NCI-H146 (cell line): ENCODE results near the gene LYPD6B.

Experiments
- DNase-seq: peaks from one replicate; lab custom pipeline; 2025; lab: John Stamatoyannopoulos, UW

LYPD6B gene

DNA sequence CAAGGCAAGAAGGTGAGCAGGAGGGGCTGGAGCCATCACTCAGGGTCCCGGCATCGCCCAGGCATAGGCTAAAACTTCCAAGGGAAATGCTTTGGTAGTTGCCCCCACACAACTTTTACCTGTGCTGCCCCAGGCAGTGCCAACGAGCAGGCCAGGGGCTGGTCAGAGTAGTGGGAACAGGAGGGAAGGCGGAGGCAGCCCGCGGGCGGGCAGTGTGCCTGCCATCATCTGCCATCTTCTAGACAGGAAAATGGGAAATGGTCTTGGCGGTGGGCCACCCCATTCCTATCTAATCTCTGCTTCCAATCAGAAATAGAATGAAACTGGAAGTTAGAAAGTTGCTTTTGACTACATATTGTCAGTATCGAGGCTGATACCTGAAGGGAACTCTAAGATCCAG, 26.0 kb upstream of the LYPD6B start:
- no peak for DNase-seq

- DNase-seq: no peak
Measured at GRCh38 chr2:149015501-149015900, 23.0 kb upstream of the LYPD6B start.

DNA sequence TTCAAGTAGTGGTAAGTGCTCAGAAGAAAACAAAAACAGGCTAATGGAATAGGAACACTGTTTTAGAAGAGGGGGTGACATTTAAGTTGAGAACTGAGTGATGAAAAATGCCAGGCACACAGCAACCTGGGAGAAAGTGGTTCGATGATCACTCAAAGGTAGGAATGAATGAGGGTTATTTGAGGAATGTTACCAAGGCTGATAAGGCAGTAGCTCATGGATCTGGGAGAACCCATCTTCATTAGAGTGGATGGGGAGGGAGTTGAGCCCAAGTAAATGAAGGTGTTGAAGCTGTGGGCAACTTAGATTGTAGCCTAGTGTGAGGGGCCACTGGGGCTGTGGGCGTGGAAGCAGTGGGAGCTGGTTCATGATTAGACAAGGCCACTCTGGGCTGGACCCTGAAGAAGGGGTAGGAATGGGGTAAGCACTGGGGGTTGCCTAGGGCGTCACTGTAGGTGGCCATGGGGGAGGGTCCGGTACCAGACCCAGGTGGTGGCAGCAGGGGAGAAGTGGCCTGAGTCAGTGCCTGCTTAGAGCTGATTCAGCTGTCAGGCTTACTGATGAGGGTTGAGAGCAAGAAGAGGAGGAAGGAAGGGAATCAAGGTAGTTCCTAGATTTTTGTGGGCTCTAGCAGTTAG, 22.5 kb upstream of the LYPD6B start:
- DNase-seq: no peak

- peak; percentile 62 for DNase-seq
Measured at GRCh38 chr2:149017116-149017985, 21.1 kb upstream of the LYPD6B start.

- DNase-seq: no peak
Measured at GRCh38 chr2:149018981-149019380, 19.5 kb upstream of the LYPD6B start.

DNA sequence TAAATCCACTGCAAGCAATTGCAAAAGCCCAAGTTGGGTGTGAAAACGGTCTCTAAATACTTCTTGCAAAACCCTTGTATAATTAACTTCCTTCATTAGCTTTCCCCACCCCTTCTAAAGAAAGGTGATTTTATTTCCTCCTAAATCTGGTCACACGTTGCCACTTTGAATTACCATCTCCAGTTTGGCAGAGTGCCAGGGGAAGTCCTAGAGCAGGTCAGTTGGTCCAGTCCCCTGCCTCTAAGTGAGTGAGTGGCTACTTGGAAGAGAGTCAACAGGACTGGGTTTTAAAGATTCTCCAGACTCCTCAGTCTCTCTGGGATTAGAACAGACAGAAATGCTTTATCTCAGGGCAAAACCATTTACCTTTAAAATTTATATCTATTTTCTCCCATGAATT, 18.7 kb upstream of the LYPD6B start:
- DNase-seq: no peak

GRCh38 chr2:149020432-149020851, 18.1 kb upstream of the LYPD6B start:
- no peak for DNase-seq

- DNase-seq: no peak
Measured at GRCh38 chr2:149021271-149021719, 17.2 kb upstream of the LYPD6B start.

GRCh38 chr2:149021761-149022160, 16.7 kb upstream of the LYPD6B start:
- no peak for DNase-seq

GRCh38 chr2:149023091-149023490, 15.4 kb upstream of the LYPD6B start:
- DNase-seq: no peak

GRCh38 chr2:149027590-149028250, 10.8 kb upstream of the LYPD6B start:
- no peak for DNase-seq

DNA sequence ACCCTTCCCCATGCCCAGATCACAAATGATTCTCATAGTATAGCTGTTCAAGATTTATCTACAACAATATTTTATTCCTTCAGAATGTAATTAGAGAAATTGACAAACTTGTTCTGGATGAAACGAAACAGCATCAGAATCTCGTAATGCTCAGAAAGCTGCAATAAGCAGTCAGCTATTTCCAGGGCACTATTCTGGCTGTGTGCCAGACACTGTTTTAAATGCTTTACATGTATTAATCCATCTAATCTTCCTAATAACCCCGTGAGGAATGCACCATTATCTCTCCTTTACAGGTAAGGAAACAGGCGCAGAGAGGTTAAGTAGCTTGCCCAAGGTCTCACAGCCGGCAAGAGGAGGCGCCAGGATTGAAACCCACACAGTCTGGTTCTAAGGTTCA, 10.1 kb upstream of the LYPD6B start:
- DNase-seq: no peak

GRCh38 chr2:149028891-149029290, 9.6 kb upstream of the LYPD6B start:
- no peak for DNase-seq

DNA sequence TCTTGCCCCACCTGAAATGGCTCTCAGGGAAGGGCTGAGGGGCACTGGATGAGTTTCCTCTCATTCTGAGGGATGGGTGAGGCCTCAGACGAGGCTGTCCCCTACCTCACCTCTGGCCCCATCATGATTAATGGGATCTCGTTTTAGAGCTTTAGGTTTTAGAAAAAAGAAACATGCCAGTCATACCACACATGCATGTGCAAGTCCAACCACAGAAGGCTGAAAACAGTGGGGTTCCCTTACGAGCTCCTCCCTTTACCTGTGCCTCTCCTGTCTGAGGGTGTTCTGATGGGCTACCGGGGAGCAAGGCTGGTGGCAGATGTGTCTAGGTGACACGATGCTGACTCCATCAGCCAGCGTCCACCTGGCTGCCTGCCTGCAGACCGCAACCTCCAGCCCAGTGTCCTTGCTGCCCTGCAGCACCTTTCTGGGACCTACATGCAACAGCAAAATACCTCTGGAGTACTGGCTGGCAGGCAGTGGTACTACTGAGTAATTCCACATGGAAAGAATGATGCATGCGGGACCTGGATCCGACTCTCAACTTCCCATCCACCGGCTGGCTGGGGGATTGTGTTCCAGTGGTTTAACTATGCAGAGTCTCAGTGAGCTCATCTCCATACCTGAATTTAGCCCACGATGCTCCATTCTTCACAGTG, 9.1 kb upstream of the LYPD6B start:
- DNase-seq: no peak

DNA sequence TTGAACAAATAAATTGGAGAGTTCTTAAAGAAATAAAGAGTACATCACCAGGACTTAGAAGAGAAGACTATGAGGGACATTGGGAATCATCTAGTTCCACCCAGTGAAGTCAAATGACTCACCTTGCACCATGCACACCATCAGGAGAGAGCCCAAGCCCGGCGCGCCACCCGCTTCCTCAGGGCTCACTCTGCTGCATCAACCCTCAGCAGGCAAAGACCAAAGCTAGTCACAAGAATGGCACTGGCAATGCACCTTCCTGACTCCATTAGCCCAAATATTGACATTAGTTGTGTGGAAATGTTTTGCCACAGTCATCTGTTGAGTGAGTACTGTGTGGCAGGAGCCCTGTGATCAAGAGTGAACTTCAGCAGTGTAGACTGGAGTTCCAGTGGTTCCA, 7.1 kb upstream of the LYPD6B start:
- DNase-seq: no peak

DNA sequence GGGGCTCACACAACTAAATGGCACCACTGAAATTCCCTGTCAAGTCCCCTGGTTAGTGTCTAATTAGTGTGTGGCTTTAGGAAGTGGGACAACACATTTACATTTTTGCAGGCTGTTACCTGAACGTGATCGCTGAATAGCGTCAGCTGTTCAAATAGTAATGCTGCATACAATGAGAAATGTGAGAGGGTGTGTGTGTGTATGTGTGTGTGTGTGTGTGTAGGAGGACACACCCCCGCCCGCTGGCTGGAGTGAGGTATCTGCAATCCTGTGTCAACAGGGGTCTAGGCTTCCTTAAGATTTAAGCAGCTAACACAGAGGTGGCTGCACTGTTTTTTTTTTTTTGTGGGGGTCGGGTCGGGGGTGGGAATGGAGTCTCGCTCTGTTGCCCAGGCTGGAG, 4.8 kb upstream of the LYPD6B start:
- peak; percentile 87 for DNase-seq

DNA sequence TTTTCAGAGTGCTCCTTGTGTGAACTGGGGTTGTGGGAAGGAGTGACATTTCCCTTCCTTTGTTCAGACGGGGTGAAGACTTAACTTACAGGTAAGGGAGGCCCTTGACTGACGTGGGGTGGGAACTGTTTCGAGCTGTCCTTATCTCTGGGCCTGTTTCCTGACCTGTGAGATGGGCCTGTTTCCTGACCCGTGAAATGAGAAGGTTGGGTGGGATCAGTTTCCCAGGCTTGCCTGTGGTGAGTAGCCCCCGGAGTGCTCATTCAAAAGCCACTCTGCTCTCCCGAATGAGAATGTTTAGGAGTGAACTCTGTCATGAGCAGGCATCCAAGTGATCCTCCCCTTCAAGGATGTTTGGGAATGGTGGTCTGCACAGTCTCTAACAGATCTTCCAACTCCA, 4.1 kb upstream of the LYPD6B start:
- no peak for DNase-seq

GRCh38 chr2:149036507-149037293, 1.8 kb upstream of the LYPD6B start:
- DNase-seq: no peak

GRCh38 chr2:149037851-149038250, 648 bp upstream of the LYPD6B start:
- DNase-seq: peak; percentile 44

GRCh38 chr2:149039213-149039724, 770 bp downstream of the LYPD6B start:
- DNase-seq: no peak

- peak; percentile 28 for DNase-seq
Measured at GRCh38 chr2:149040451-149040850, 2.0 kb downstream of the LYPD6B start.
